ENCODE measurements around the gene A4GALT. TPM values are rescaled to one million over a fixed set of nuclear protein-coding genes. Genes with fewer than 3 reads are reported as not detected.

Gene A4GALT
- total RNA-seq, 1 experiment from 2014 or later: 6.9 TPM

DNA sequence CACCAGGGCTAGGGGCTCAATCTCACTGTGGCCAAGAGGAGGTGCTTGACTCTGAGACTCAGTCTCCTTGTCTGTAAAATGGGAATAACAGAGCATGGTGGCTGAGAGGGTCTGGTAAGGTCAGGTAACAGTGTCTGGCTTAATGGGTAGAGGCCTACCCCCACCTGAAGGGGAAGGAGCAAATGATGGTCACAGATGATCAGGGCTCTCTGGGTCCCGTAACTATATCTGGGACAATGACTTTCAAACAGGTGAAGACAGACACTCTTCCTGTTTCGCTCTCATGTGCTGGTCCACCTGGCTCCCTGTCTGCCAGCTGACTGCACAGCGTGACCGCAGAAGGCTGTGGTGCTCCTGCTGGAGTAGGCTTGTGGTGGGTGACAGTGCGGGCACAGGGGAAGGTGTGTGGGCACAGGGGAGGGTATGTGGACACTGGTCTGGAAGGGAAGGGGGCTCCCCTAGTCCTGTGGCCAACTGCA, 4.0 kb downstream of the A4GALT start:
- POLR2A ChIA-PET: no interaction called here
- no peak overlapping the region for H3K4me3 ChIP-seq (ENCODE audit: low read depth in 2 of 2, low read length in 2 of 2)
- no peaks in the 10 kb centered on the region for H3K27me3 ChIP-seq (ENCODE audit: control insufficient read depth, insufficient read depth, low read length)
- TF ChIP-seq POLR2AphosphoS5 (IDR thresholded peaks at IDR 0.05; ENCODE audit: low read depth, low read length): no peak
- TF ChIP-seq TCF7L2 (IDR thresholded peaks at IDR 0.05; ENCODE audit: low read depth, low read length): no peak
- TF ChIP-seq, protein P1, sequence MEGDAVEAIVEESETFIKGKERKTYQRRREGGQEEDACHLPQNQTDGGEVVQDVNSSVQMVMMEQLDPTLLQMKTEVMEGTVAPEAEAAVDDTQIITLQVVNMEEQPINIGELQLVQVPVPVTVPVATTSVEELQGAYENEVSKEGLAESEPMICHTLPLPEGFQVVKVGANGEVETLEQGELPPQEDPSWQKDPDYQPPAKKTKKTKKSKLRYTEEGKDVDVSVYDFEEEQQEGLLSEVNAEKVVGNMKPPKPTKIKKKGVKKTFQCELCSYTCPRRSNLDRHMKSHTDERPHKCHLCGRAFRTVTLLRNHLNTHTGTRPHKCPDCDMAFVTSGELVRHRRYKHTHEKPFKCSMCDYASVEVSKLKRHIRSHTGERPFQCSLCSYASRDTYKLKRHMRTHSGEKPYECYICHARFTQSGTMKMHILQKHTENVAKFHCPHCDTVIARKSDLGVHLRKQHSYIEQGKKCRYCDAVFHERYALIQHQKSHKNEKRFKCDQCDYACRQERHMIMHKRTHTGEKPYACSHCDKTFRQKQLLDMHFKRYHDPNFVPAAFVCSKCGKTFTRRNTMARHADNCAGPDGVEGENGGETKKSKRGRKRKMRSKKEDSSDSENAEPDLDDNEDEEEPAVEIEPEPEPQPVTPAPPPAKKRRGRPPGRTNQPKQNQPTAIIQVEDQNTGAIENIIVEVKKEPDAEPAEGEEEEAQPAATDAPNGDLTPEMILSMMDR (IDR thresholded peaks at IDR 0.05): no peak
- TF ChIP-seq, protein P2, sequence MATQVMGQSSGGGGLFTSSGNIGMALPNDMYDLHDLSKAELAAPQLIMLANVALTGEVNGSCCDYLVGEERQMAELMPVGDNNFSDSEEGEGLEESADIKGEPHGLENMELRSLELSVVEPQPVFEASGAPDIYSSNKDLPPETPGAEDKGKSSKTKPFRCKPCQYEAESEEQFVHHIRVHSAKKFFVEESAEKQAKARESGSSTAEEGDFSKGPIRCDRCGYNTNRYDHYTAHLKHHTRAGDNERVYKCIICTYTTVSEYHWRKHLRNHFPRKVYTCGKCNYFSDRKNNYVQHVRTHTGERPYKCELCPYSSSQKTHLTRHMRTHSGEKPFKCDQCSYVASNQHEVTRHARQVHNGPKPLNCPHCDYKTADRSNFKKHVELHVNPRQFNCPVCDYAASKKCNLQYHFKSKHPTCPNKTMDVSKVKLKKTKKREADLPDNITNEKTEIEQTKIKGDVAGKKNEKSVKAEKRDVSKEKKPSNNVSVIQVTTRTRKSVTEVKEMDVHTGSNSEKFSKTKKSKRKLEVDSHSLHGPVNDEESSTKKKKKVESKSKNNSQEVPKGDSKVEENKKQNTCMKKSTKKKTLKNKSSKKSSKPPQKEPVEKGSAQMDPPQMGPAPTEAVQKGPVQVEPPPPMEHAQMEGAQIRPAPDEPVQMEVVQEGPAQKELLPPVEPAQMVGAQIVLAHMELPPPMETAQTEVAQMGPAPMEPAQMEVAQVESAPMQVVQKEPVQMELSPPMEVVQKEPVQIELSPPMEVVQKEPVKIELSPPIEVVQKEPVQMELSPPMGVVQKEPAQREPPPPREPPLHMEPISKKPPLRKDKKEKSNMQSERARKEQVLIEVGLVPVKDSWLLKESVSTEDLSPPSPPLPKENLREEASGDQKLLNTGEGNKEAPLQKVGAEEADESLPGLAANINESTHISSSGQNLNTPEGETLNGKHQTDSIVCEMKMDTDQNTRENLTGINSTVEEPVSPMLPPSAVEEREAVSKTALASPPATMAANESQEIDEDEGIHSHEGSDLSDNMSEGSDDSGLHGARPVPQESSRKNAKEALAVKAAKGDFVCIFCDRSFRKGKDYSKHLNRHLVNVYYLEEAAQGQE (IDR thresholded peaks at IDR 0.05; ENCODE audit: insufficient read depth in 1 of 2, low read depth in 2 of 2, low read length in 1 of 2): no peak
- TF ChIP-seq SIN3A (IDR thresholded peaks at IDR 0.05; ENCODE audit: borderline replicate concordance, insufficient read depth, low read depth, low read length): no peak
- in situ Hi-C loops (cut with HindIII; ENCODE audit: low pct_unique_long_range_greater_than_20kb, low sequenced_read_pairs) (no loop called here), intact Hi-C loops (cut with micrococcal nuclease; ENCODE audit: unreplicated experiment) (no loop called here)
- CTCF ChIA-PET: no interaction called here
- no peak for DNase-seq (ENCODE audit: low read depth, low spot score)
- H3K9me3 ChIP-seq (ENCODE audit: control insufficient read depth, insufficient read depth, low read depth, low read length): no peaks in the 10 kb centered on the region
- no peak for ATAC-seq
- H3K36me3 ChIP-seq (ENCODE audit: control insufficient read depth, insufficient read depth, low read length): no peaks in the 10 kb centered on the region; the same call in 1 of the 2 replicates
- no peak overlapping the region for H3K27ac ChIP-seq (ENCODE audit: low read length)
- peaks cover 2% of the 10 kb centered on the region for H3K4me1 ChIP-seq (ENCODE audit: control insufficient read depth, insufficient read depth, low read length)
- no TSS peak for BruUV-seq (replicated peaks)

DNA sequence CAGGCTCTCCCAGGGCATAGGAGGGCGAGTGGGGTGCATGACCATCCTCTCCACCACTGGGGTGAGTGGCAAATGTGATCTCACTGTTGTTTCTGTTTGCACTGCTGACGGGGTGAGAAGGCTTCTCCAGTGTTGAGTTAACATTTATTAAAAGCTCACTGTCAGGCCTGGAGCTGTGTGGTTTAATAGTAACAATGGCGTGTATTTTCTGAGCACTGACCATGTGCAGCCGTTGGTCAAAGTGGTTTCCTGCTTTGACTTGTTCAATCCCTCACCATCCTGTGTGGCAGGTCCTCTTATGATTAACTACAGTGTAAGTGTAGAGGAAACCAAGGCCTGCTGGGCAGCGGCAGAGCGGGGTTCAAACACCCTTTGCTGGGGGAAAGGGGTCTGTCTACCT, 4.4 kb downstream of the A4GALT start:
- POLR2A ChIA-PET: no interaction called here
- CTCF ChIA-PET: no interaction called here
- in situ Hi-C loops (cut with HindIII; ENCODE audit: low pct_unique_long_range_greater_than_20kb, low sequenced_read_pairs): no loop called here
- no TSS peak for BruUV-seq (replicated peaks)
- TF ChIP-seq, protein P1 (IDR thresholded peaks at IDR 0.05): no peak
- TF ChIP-seq SIN3A (IDR thresholded peaks at IDR 0.05; ENCODE audit: borderline replicate concordance, insufficient read depth, low read depth, low read length): no peak
- TF ChIP-seq, protein P2 (IDR thresholded peaks at IDR 0.05; ENCODE audit: insufficient read depth in 1 of 2, low read depth in 2 of 2, low read length in 1 of 2): no peak
- no peak for TF ChIP-seq TCF7L2 (IDR thresholded peaks at IDR 0.05; ENCODE audit: low read depth, low read length)
- no peak for TF ChIP-seq POLR2AphosphoS5 (IDR thresholded peaks at IDR 0.05; ENCODE audit: low read depth, low read length)
- Histone ChIP-seq H3K27ac (ENCODE audit: low read length) (no peak overlapping the region), H3K36me3 (ENCODE audit: control insufficient read depth, insufficient read depth, low read length) (no peaks in the 10 kb centered on the region; the same call in 1 of the 2 replicates), H3K4me1 (ENCODE audit: control insufficient read depth, insufficient read depth, low read length) (peaks cover 2% of the 10 kb centered on the region), H3K9me3 (ENCODE audit: control insufficient read depth, insufficient read depth, low read depth, low read length) (no peaks in the 10 kb centered on the region), H3K4me3 (ENCODE audit: low read depth in 2 of 2, low read length in 2 of 2) (no peak overlapping the region), H3K27me3 (ENCODE audit: control insufficient read depth, insufficient read depth, low read length) (no peaks in the 10 kb centered on the region)
- intact Hi-C loops (cut with micrococcal nuclease; ENCODE audit: unreplicated experiment): no loop called here
- ATAC-seq (no peak), DNase-seq (ENCODE audit: low read depth, low spot score) (no peak)
